ENCODE results near the gene CWC15. TPM values are rescaled to one million over a fixed set of nuclear protein-coding genes. Genes with fewer than 3 reads are reported as not detected.
A peak's percentile ranks its signal among the peaks of the same experiment; 100 is the strongest.

Gene CWC15
- total RNA-seq, 1 donor from 2014 or later = 48.5 TPM

GRCh38 chr11:94972700-94973098 lies 657 bp downstream of the CWC15 start:
- TF ChIP-seq CTCF (conservative IDR thresholded peaks at IDR 0.05; ENCODE audit: low read depth, low read length) = no peak
- peak overlapping the region; percentile 94 for H3K4me3 ChIP-seq (ENCODE audit: low read depth, low read length)
- no peak for DNase-seq (ENCODE audit: low read depth)

DNA sequence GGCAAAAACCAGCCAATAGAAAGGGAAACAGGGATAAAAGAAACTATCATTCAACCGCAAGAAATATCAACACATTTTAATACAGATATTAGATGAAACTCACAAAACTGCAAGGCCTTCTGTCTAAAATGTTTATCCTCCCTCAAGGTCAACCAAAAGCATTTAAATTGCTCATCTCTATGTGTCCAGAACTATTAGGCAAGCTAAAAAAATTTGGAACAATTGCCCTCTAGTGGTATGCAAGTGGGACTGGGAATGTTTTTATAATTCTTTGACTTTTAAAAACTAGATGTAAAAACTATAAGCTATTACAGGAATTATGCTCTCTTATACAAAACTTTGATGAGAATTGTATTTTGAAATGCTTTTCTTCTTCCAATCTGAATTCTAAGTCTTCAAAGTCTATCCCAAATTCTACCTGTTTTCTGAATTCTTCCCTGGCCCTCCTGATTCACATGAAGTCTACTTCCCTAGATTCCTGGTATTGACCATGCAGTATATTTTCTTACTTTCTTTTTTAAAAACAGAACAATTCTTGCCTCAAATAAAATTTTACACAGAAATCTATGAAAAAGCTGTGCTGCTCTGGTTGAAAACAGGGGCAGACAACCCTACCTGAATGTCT lies 4.9 kb downstream of the CWC15 start:
- TF ChIP-seq CTCF (conservative IDR thresholded peaks at IDR 0.05; ENCODE audit: low read depth, low read length) = peak; percentile 64
- no peak for DNase-seq (ENCODE audit: low read depth)
- no peak overlapping the region for H3K4me3 ChIP-seq (ENCODE audit: low read depth, low read length)

DNA sequence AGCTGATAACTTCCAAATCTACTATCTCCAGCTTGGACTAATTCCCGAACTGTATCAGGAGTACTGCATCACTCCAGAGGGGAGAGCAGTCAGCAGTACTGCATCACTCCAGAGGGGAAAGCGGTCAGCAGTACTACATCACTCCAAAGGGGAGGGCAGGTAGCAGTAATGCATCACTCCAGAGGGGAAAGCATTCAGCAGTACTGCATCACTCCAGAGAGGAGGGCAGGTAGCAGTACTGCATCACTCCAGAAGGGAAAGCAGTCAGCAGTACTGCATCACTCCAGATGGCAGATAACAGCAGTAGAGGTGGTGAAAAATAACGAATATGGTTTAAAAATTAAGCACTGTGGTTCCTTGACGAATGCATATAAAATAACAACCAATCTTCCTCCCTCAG lies 8.4 kb downstream of the CWC15 start:
- TF ChIP-seq CTCF (conservative IDR thresholded peaks at IDR 0.05; ENCODE audit: low read depth, low read length) = no peak
- H3K4me3 ChIP-seq (ENCODE audit: low read depth, low read length) = no peak overlapping the region
- DNase-seq (ENCODE audit: low read depth) = no peak

GRCh38 chr11:94961255-94961654 lies 12.1 kb downstream of the CWC15 start:
- no peak overlapping the region for H3K4me3 ChIP-seq (ENCODE audit: low read depth, low read length)
- no peak for DNase-seq (ENCODE audit: low read depth)
- no peak for TF ChIP-seq CTCF (conservative IDR thresholded peaks at IDR 0.05; ENCODE audit: low read depth, low read length)

DNA sequence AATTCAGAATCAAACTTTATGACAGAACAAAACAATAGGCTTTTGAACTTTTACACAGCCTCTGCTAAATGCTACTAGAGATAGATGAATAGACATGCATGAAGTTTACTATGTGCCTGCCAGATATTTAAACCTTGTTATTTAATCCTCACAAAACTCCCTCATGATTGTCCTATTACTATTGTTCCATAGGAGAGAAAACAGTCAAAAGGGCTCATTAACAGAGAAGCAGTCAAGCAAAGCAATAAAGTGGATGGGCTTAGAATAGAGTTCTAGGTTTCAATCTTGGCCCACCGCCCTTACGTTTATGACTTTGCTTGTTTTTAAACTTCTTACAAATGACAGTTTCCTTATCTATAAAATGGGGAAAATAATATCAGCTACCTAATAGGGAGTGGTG lies 12.9 kb downstream of the CWC15 start:
- TF ChIP-seq CTCF (conservative IDR thresholded peaks at IDR 0.05; ENCODE audit: low read depth, low read length) = no peak
- no peak for DNase-seq (ENCODE audit: low read depth)
- no peak overlapping the region for H3K4me3 ChIP-seq (ENCODE audit: low read depth, low read length)

DNA sequence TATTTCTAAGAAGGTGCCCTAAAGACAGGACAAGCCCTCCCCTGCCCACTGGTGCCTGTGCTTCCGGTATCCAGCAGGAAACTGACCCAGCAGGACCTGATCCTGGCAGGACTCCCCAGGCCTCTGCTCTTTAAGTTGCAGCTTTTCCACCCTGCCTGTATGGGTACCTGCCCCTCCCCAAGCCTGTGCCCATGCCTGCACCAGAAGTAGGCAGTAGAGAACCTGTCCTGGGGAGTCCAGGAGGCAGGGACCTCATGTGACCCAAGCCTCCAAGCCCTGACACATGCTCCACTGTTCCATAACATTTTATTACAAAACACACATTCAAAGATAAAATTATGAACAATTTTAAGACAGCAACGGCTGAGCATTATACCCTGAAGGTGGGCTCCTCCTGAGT lies 14.2 kb downstream of the CWC15 start:
- H3K4me3 ChIP-seq (ENCODE audit: low read depth, low read length) = no peak overlapping the region
- no peak for TF ChIP-seq CTCF (conservative IDR thresholded peaks at IDR 0.05; ENCODE audit: low read depth, low read length)
- no peak for DNase-seq (ENCODE audit: low read depth)

GRCh38 chr11:94958121-94958696 lies 15.1 kb downstream of the CWC15 start:
- no peak overlapping the region for H3K4me3 ChIP-seq (ENCODE audit: low read depth, low read length)
- no peak for TF ChIP-seq CTCF (conservative IDR thresholded peaks at IDR 0.05; ENCODE audit: low read depth, low read length)
- peak; percentile 31 for DNase-seq (ENCODE audit: low read depth)

All from epithelial cell of proximal tubule (primary cell).